GM18873 (cell line): Measurements from ENCODE around the gene IL1RL1.

ENCODE experiments used
- ATAC-seq: cut with Tn5 transposase; IDR thresholded peaks from one replicate; pipeline ENCODE4 v1.9.1; 2021; ENCODE audit warnings: mild to moderate bottlenecking, moderate library complexity, moderate number of reproducible peaks; ENCODE audit not compliant: unreplicated experiment, low FRiP score

IL1RL1 gene

DNA sequence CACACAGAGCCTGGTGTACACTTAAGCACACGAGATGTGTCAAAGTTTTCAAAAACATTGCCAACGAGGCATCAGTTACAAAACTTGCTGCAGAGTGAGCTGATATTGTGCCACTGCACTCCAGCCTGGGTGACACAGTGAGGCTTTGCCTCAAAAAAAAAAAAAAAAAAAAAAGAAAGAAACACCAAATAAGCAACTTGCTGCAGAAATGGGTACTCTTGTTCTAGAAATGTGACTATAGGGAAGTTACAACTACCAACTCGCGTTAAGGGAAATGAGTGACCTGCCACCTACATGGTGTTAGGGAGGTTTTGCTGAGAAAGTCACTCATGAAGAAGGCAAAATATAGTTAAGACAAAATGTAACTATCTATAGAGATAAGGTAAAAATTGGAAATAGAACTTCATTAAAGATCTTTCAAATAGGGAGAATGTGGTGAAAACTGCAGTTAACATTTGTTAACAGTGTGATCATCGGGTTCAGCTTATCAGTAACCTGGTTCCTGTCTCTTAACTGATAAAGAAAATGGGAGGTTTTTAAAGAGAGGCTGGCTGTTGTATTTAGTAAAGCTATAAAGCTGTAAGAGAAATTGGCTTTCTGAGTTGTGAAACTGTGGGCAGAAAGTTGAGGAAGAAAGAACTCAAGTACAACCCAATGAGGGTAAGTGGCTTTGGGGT, at the start of gene IL1RL1:
IL1RL1 (plus strand) TSS at position 600 of the 677 bp plus-strand sequence. CDS start 26,702 bp downstream, outside the sequence.
- ATAC-seq: no peak

GRCh38 chr2:102262216-102263129, 48.9 kb upstream of the IL1RL1 start:
- no peak for ATAC-seq

GRCh38 chr2:102264952-102265351, 46.4 kb upstream of the IL1RL1 start:
- ATAC-seq: no peak

- ATAC-seq: no peak
Observed at GRCh38 chr2:102266204-102266603, 45.2 kb upstream of the IL1RL1 start.

DNA sequence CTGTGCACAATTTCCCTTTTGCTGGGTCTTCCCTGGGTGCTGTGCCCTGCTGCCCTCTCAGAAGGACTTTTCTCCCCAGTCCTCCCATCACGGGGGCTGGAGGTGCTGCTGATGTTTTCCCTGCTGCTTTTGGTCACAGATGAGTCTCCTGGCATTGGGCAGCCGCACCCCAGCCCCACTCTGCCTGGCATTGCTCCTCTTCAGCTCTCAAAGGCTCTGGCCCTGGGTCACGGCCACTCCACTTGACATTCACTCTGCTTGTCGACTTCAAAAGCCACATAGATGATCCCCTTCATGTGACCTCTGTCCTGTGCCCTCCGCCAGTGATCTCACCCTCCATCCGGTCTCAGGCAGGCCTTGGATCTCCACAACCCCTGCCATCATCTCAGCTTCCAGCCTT, 43.6 kb upstream of the IL1RL1 start:
- no peak for ATAC-seq

DNA sequence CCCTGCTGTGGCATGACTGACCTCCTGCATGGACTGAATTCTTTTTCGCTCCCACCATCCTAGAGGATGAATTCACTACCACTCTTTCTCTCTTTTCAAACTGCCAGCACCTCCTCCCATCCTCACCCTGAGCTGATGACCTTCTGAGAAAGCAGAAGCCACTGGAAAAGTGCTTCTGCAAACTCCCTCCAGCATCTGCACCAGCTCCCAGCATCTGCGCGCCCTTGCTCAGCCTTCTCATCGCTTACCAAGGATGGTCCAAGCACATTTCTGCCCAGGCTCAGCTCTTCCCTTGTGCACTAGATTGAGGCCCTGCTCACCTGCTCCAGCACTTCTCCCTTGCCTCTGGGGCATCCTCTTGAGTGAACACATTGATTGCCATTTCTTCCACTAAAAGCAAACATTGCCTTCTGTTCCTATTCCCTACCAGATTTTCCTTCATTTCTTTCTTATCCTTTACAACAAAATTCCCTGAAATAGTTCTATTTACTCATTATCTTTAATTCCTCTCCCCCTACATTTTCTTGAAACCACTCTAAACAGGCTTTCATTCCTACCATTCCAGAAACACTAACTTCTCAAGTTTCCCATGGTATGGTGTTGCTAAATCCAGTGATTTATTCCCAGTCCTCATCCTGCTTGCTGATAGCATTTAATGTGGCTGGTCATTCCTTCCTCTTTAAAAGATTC, 42.7 kb upstream of the IL1RL1 start:
- ATAC-seq: no peak

- ATAC-seq: no peak
Observed at GRCh38 chr2:102269200-102269524, 42.2 kb upstream of the IL1RL1 start.

DNA sequence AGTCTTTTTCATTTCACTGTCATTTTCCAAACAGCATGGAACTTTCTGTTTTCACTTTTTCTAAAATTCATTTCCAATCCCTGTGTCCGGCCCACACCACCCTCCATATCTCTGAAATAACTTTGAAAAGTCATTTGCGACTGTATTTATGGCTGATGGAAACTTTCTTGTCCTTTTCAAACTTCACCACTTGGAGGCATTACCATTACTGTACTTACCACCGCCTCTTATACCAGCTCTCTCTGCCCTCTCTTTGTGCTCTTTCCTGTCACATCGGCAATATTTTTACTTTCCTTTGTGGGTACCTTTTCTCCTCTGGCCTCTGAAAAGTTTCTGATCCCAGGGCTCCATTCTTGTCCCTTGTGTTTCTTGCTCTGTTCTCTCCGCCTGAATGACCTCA, 39.5 kb upstream of the IL1RL1 start:
- ATAC-seq: no peak

DNA sequence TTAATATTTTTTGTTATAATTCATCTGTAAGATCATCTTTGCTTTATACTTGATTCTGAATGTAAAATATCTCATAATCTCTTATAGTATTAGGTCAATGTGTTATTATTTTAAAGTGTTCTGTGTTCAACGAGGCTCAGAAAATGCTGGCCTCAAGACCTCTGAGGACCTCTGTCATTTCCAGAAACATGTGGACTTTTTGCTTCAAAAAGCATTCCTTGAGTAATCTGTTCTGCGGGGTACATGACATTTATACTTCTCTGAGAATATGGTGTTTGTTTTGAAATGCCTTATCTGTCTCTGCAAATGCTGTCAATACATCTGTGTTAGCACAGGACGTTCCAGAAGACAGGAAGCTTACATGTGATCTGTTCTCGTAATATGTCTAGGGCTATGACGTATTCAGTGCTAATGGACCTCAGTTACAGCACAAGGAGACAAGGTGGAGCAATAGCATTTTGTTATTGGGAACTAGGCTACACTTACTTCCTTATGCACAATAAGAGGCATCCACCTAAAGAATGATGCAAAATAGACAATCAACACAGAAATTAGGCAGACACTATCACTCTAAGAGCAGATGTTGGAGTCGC, 37.6 kb upstream of the IL1RL1 start:
- no peak for ATAC-seq

- ATAC-seq: no peak
Observed at GRCh38 chr2:102276549-102277201, 34.7 kb upstream of the IL1RL1 start.

- ATAC-seq: no peak
Observed at GRCh38 chr2:102277202-102277700, 34.1 kb upstream of the IL1RL1 start.

- ATAC-seq: no peak
Observed at GRCh38 chr2:102278720-102279390, 32.5 kb upstream of the IL1RL1 start.

GRCh38 chr2:102279391-102279735, 32.0 kb upstream of the IL1RL1 start:
- ATAC-seq: no peak

- no peak for ATAC-seq
Observed at GRCh38 chr2:102282678-102283091, 28.7 kb upstream of the IL1RL1 start.

DNA sequence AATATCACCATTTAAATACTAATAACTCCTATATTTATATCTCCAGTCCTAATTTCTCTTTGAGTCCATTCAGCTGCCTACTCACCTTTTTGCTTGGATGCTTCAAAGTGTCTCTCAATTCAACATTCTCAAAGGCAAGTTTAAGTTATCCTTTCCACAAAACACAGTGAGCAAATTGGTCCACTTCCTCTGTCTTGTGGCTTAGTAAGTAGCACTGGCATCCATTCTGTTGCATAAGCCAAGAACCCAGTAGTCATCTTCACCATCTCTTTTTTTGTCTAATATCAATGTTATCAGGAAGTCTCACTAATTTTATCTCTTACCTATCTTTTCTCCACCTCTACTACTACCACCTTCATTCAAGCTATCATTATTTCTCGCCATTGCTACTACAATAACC, 27.4 kb upstream of the IL1RL1 start:
- no peak for ATAC-seq

DNA sequence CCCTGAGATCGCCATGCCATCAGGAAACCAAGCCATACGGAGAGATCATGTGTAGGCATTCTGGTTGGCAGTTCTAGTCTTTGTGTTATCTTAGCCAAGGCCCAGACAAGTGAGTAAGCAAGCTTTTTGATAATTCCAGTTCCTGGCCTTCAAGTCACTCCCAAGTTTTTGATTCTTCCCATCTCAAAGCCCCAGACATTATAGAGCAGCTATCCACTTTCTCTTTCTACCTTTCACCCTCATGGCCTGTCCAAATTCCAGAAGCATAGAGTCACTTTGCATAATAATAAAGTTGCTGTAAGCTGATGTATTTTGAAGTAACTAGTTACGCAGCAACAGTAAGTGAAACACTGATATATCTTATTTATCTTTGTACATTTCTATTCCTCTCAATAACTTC, 26.8 kb upstream of the IL1RL1 start:
- no peak for ATAC-seq

GRCh38 chr2:102285368-102285767, 26.0 kb upstream of the IL1RL1 start:
- ATAC-seq: no peak

DNA sequence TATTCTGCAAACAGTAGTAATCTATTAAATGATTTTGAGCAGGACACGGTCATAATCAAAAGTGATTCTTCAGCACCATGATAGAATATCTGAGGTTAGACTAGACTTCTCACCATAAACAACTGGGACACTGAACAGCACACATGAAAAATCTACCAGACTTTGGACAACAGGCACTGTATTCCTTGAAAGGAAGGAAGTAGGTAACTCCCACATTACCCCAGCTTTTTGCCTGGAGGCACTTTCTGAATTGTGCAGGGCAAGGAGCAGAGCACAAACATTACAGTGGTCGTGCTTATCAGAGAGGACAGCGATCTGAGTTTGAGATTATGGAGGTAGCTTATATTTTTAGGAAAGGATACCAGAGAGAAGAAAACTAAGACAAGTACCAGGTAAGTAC, 25.3 kb upstream of the IL1RL1 start:
- no peak for ATAC-seq

DNA sequence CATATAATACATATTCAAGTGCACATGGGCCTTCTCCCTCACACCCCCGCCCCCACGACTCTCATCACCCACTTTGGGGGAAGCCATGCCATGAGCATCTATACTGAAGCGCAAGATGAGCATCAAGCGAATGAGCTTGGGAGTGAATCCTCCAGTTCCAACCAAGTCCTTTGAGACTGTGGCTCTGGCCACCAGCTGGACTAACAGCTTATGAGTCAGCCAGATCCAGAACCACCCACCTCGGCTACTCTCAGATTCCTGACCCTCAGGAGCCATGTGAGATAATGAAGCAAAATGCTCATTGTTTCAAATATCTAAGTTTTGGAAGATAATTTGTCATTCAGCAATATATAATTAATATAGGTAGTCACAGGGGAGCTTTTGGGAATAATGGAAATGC, 22.2 kb upstream of the IL1RL1 start:
- ATAC-seq: no peak

DNA sequence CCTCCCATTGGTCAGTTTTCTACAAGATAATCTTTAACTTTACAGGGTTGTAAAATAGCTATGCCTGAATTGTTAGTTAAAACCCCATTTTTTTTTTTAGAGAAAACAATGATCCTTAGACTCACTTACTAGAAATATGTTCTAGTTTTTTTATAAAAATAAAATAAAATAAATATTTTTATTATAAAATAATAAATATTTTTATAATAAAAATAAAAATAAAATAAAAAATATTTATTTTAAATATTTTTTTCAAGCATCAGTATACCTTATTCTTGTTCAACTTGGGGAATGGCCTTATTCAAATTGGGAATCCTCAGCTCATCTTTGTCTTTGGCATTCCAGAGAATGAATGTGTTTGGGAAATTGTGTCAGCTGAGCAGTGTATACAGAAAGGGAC, 20.8 kb upstream of the IL1RL1 start:
- ATAC-seq: no peak
